Pericardium fibroblast (primary cell): ENCODE measurements around the gene TJP3. TPM values are rescaled to one million over a fixed set of nuclear protein-coding genes. Genes with fewer than 3 reads are reported as not detected.

Experiments
- total RNA-seq: library from RNA; depleted of rRNA; stranded (reverse); fragments of >200 nt; gene quantifications from 2 replicates; pipeline ENCODE4 v1.2.3, GENCODE V29; 2015

TJP3 gene
- not detected in 2 replicates for total RNA-seq

GRCh38 chr19:3708207-3708931 is at the start of gene TJP3:
TJP3 (plus strand) TSS chr19:3708384; CDS start chr19:3728433, 20,049 bp downstream.

GRCh38 chr19:3700242-3701032 is 7.7 kb upstream of the TJP3 start, which contains the start of gene PIP5K1C:
PIP5K1C (minus strand) TSS chr19:3700468; CDS start chr19:3700390, 78 bp downstream.

GRCh38 chr19:3761382-3762129 is 53.4 kb downstream of the TJP3 start, which contains the start of gene APBA3:
APBA3 (minus strand) TSS chr19:3761692; CDS start chr19:3760264, 1,428 bp downstream.

GRCh38 chr19:3762501-3763459 is 54.6 kb downstream of the TJP3 start, which contains the start of gene MRPL54:
MRPL54 (plus strand) TSS chr19:3762682; CDS start chr19:3762701, 19 bp downstream.

GRCh38 chr19:3771906-3772455 is 63.8 kb downstream of the TJP3 start, which contains the start of gene RAX2:
RAX2 (minus strand) TSS chr19:3772228; CDS start chr19:3771742, 486 bp downstream.

GRCh38 chr19:3785938-3786824 is 78.0 kb downstream of the TJP3 start, which contains the start of gene MATK:
MATK (minus strand) TSS chr19:3786381; CDS start chr19:3785135, 1,246 bp downstream.

Other genes with a start within 250 kb of the TJP3 start
- not detected in 2 replicates for gene SMIM24, start 227.9 kb upstream of the TJP3 start, total RNA-seq
- gene SMIM44, start 224.9 kb upstream of the TJP3 start, total RNA-seq, result not detected in 2 replicates
- gene DOHH, start 207.7 kb upstream of the TJP3 start, total RNA-seq, result 12.2 and 18.8 TPM in 2 replicates
- 16.2 and 19.4 TPM in 2 replicates for gene FZR1, start 202.1 kb upstream of the TJP3 start, total RNA-seq
- not detected in 2 replicates for gene TEKTIP1, start 169.2 kb upstream of the TJP3 start, total RNA-seq
- 56.2 and 65.9 TPM in 2 replicates for gene MFSD12, start 150.8 kb upstream of the TJP3 start, total RNA-seq
- gene HMG20B, start 135.4 kb upstream of the TJP3 start, total RNA-seq, result 92.5 and 95.8 TPM in 2 replicates
- gene GIPC3, start 122.9 kb upstream of the TJP3 start, total RNA-seq, result 0.12 and 0.34 TPM in 2 replicates
- gene TBXA2R, start 101.5 kb upstream of the TJP3 start, total RNA-seq, result 0.47 and 1.4 TPM in 2 replicates
- gene CACTIN, start 81.6 kb upstream of the TJP3 start, total RNA-seq, result 21.6 and 23.5 TPM in 2 replicates
- 37.3 and 42.4 TPM in 2 replicates for gene PIP5K1C, start 7.9 kb upstream of the TJP3 start, total RNA-seq
- 21.4 and 25.8 TPM in 2 replicates for gene APBA3, start 53.3 kb downstream of the TJP3 start, total RNA-seq
- 45.7 and 68.4 TPM in 2 replicates for gene MRPL54, start 54.3 kb downstream of the TJP3 start, total RNA-seq
- not detected in 2 replicates for gene RAX2, start 63.8 kb downstream of the TJP3 start, total RNA-seq
- gene MATK, start 78.0 kb downstream of the TJP3 start, total RNA-seq, result not detected in 2 replicates
- gene ZFR2, start 160.7 kb downstream of the TJP3 start, total RNA-seq, result not detected in 2 replicates
- not detected in 2 replicates for gene ATCAY, start 172.3 kb downstream of the TJP3 start, total RNA-seq
- 0.26 TPM in 1 of 2 replicates, not detected in the other for gene NMRK2, start 224.7 kb downstream of the TJP3 start, total RNA-seq